Fibroblast of lung (primary cell): ENCODE measurements around the gene PKD2L1. TPM values are rescaled to one million over a fixed set of nuclear protein-coding genes. Genes with fewer than 3 reads are reported as not detected.

Experiments
- DNase-seq, 2 donors: peaks; one replicate each; pipeline versions ENCODE4 v3.0.0 to v3.0.0-alpha.2; 2010; ENCODE audit warnings: low read depth in 2 of 2
- H2AFZ ChIP-seq: 2 replicates; pipeline ENCODE4 v1.5.1; 2012; ENCODE audit warnings: low read length, control low read depth, inconsistent platforms
- H3K27ac ChIP-seq: 2 replicates; pipeline ENCODE4 v1.5.1; 2011; ENCODE audit warnings: low read length, control low read depth; ENCODE audit not compliant: insufficient read depth
- H3K27me3 ChIP-seq: 2 replicates; pipeline ENCODE4 v1.5.1; 2011; ENCODE audit warnings: mild to moderate bottlenecking, low read length; ENCODE audit not compliant: control insufficient read depth, insufficient read depth
- H3K36me3 ChIP-seq: 2 replicates; pipeline ENCODE4 v1.5.1; 2011; ENCODE audit warnings: low read length; ENCODE audit not compliant: control insufficient read depth, insufficient read depth
- H3K4me1 ChIP-seq: 2 replicates; pipeline ENCODE4 v1.5.1; 2011; ENCODE audit warnings: low read length; ENCODE audit not compliant: control insufficient read depth, insufficient read depth; ENCODE audit errors: extremely low read depth
- H3K4me2 ChIP-seq: 2 replicates; pipeline ENCODE4 v1.5.1; 2011; ENCODE audit warnings: low read length, control low read depth; ENCODE audit not compliant: insufficient read depth; ENCODE audit errors: extremely low read depth
- H3K4me3 ChIP-seq, 4 experiments: fragments of 200-600 bp in 1 of 4; sonication (generic) in 1 of 4; replicated peaks in 1 of 4; 2 replicates each; pipeline ENCODE4 v1.5.1; 2011 to 2016; ENCODE audit warnings: low read length in 4 of 4, low read depth in 3 of 4, mild to moderate bottlenecking in 3 of 4, control low read depth in 2 of 4, inconsistent platforms in 1 of 4, mixed read lengths in 1 of 4; ENCODE audit not compliant: insufficient read depth in 1 of 4; ENCODE audit errors: control extremely low read depth in 1 of 4
- H3K79me2 ChIP-seq: 2 replicates; pipeline ENCODE4 v1.5.1; 2012; ENCODE audit warnings: mild to moderate bottlenecking, low read length, inconsistent platforms; ENCODE audit not compliant: control insufficient read depth, insufficient read depth
- H3K9ac ChIP-seq: 2 replicates; pipeline ENCODE4 v1.5.1; 2011; ENCODE audit warnings: mild to moderate bottlenecking, low read length, control low read depth; ENCODE audit not compliant: insufficient read depth
- H3K9me3 ChIP-seq: 2 replicates; pipeline ENCODE4 v1.5.1; 2012; ENCODE audit warnings: low read depth, low read length; ENCODE audit not compliant: control insufficient read depth, insufficient read depth
- H4K20me1 ChIP-seq: 2 replicates; pipeline ENCODE4 v1.5.1; 2011; ENCODE audit warnings: low read length; ENCODE audit not compliant: control insufficient read depth, insufficient read depth; ENCODE audit errors: extremely low read depth
- EZH2 ChIP-seq: IDR thresholded peaks from 2 replicates; pipeline ENCODE4 v1.5.1; 2012; ENCODE audit warnings: low read length, control low read depth, mild to moderate bottlenecking; ENCODE audit errors: missing control alignments
- polyA plus RNA-seq, 2 donors: library from polyadenylated mRNA; depleted of rRNA in 1 of 2; stranded (reverse) in 1 of 2; unstranded in 1 of 2; fragments of >200 nt; gene quantifications; 2 replicates each; pipeline ENCODE4 v1.2.1, GENCODE V29; 2011 to 2012; ENCODE audit warnings: missing spikeins in 1 of 2
- total RNA-seq: library from RNA; depleted of rRNA; stranded (reverse); fragments of >200 nt; gene quantifications from 2 replicates; pipeline ENCODE4 v1.2.1, GENCODE V29; 2014
- TF ChIP-seq, protein P1 (sequence below), 2 donors: IDR thresholded peaks in 1 of 2; conservative IDR thresholded peaks in 1 of 2; 1 replicate in 1 of 2; 2 replicates in 1 of 2; pipeline ENCODE4 v1.5.1; 2011 to 2012; ENCODE audit warnings: low read length in 2 of 2, control low read depth in 1 of 2, inconsistent platforms in 1 of 2, low read depth in 1 of 2, mild to moderate bottlenecking in 1 of 2

The PKD2L1 gene
- total and polyA plus RNA-seq, 2 donors (not counting 1 experiment from before 2014, with no cell fraction given), result not detected

DNA sequence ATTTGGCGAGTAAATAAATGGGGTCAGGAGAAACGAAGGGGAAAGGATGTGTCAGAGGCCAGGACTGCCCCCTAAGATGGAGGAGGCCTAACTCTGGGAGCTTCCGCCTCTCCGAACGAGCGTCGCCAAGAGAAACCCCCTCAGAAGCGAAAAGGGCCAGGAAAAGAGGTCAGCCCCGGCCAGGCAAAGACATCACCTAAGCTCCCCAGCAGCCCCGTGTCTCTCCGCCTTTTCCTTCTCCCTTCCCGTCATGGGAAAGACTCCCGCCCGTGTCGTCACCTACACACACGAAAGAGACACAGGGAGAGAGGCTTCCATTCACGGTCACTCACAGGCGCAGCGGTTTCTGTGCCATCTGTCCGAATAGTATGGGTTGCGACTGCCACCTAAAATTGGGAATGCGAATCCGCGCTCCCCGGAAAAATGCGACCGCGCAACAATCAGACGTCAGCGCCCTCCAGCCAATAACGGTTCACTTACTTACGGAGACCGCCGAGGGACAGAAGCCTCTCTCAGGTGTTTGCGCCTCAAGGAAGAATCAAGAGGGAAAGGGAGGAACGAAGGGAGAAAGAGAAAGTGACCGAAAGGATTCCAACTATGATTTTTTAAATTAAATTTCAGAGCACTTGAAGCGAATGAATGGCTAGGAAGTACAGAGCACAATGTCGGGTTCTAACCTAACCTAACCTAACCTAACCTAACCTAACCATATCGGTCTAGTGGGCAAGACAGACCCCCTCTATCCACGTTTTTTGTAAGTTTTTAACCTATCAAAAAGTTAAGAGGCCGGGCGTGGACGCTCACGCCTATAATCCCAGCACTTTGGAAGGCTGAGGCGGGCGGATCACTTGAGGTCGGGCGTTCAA, 62.6 kb downstream of the PKD2L1 start, which contains the start of gene CWF19L1:
Gene CWF19L1 (minus strand): TSS at position 400 of the 866 bp plus-strand sequence. CDS start 45 bp downstream, at position 355.
- H3K4me2 ChIP-seq, result peak within 1 kb of the TSS; percentile 83
- H3K27ac ChIP-seq, result peak within 1 kb of the TSS; percentile 82
- no peaks in the 10 kb centered on the region for H3K4me1 ChIP-seq
- TF ChIP-seq, protein P1, sequence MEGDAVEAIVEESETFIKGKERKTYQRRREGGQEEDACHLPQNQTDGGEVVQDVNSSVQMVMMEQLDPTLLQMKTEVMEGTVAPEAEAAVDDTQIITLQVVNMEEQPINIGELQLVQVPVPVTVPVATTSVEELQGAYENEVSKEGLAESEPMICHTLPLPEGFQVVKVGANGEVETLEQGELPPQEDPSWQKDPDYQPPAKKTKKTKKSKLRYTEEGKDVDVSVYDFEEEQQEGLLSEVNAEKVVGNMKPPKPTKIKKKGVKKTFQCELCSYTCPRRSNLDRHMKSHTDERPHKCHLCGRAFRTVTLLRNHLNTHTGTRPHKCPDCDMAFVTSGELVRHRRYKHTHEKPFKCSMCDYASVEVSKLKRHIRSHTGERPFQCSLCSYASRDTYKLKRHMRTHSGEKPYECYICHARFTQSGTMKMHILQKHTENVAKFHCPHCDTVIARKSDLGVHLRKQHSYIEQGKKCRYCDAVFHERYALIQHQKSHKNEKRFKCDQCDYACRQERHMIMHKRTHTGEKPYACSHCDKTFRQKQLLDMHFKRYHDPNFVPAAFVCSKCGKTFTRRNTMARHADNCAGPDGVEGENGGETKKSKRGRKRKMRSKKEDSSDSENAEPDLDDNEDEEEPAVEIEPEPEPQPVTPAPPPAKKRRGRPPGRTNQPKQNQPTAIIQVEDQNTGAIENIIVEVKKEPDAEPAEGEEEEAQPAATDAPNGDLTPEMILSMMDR (conservative IDR thresholded peaks at IDR 0.05 in 1 of 2, IDR thresholded peaks at IDR 0.05 in 1 of 2; ENCODE audit: low read depth in 1 of 2, low read length in 2 of 2), result no peak
- no peak for TF ChIP-seq EZH2
- no peaks in the 10 kb centered on the region for H3K27me3 ChIP-seq
- peaks cover 11% of the 10 kb centered on the region for H3K79me2 ChIP-seq
- H3K36me3 ChIP-seq, result no peaks in the 10 kb centered on the region
- no peaks in the 10 kb centered on the region for H4K20me1 ChIP-seq
- H3K9me3 ChIP-seq, result no peaks in the 10 kb centered on the region
- peak within 1 kb of the TSS; percentile 66 for H3K9ac ChIP-seq
- H2AFZ ChIP-seq, result peak within 1 kb of the TSS; percentile 86
- DNase-seq, result peak; percentile 90 to 92
- peak within 1 kb of the TSS; percentile 47 to 96 (median 74) for H3K4me3 ChIP-seq

DNA sequence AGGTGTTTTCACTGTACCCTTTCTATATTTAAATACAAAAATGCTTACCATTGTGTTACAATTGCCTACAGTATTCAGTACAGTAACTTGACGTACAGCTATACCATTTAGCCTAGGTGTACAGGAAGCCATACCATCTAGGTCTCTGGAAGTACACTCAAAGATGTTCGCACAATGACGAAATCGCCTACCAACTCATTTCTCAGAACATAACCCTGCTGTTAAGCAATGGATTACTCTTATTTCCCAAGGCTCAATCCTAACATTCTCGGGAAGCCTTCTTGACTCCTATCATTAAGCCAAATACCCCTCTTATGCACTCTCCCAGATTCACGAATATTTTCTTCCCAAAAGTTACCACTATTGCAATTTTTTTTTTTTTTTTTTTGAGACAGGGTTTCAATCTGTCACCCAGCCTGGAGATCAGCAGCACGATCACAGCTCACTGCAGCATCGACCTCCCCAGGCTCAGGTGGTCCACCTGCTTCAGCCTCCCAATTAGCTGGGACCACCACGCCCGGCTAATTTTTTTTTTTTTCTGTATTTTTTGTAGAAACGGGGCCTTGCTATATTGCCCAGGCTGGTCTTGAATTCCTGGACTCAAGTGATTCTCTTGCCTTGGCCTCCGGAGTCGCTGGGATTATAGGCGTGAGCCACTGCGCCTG, 64.1 kb downstream of the PKD2L1 start:
- TF ChIP-seq, protein P1 (conservative IDR thresholded peaks at IDR 0.05 in 1 of 2, IDR thresholded peaks at IDR 0.05 in 1 of 2; ENCODE audit: low read depth in 1 of 2, low read length in 2 of 2), result no peak
- TF ChIP-seq EZH2, result no peak
- H3K9me3 ChIP-seq, result no peaks in the 10 kb centered on the region
- H3K4me1 ChIP-seq, result no peaks in the 10 kb centered on the region
- no peak overlapping the region for H3K27ac ChIP-seq
- no peaks in the 10 kb centered on the region for H3K36me3 ChIP-seq
- H3K9ac ChIP-seq, result no peak overlapping the region
- H3K4me2 ChIP-seq, result peak overlapping the region; percentile 83
- H3K79me2 ChIP-seq, result peaks cover 11% of the 10 kb centered on the region
- H3K27me3 ChIP-seq, result no peaks in the 10 kb centered on the region
- peak overlapping the region in 2 of 4 experiments; percentile 18 to 96 for H3K4me3 ChIP-seq
- H2AFZ ChIP-seq, result no peak overlapping the region
- no peaks in the 10 kb centered on the region for H4K20me1 ChIP-seq
- peak in 1 of 2 donors; percentile 3 for DNase-seq

DNA sequence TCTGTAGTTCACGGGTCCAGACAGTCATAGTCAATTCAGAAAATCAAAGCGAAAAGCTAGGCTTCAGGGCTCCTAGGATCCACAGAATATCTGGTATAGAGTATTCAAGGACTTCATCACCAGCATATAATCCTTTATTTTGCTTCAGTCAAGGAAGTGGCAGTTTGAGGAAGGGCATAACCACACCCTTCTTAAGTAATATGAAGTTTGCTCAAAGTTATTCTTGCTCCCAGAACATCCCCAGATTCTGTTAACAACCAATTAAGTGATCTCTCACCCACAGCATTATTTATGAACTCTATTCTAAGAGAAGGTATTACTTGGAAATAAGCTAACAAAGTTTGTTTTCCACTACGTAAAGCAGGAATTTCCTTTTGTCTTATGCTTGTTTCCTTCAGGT, 75.8 kb downstream of the PKD2L1 start:
- Histone ChIP-seq H3K9ac (no peak overlapping the region), H3K36me3 (peaks cover 4% of the 10 kb centered on the region), H3K4me1 (no peaks in the 10 kb centered on the region), H3K4me3 (no peak overlapping the region), H3K79me2 (no peaks in the 10 kb centered on the region), H2AFZ (no peak overlapping the region), H4K20me1 (no peaks in the 10 kb centered on the region), H3K27ac (no peak overlapping the region), H3K27me3 (no peaks in the 10 kb centered on the region), H3K9me3 (no peaks in the 10 kb centered on the region), H3K4me2 (no peak overlapping the region)
- no peak for DNase-seq
- no peak for TF ChIP-seq EZH2
